Activated T-helper 17 cell treated with anti-CD3 and anti-CD28 coated beads, Interleukin-2, amount 50 U/mL, for 72 hours (primary cell): ENCODE measurements around the gene USP3. TPM values are rescaled to one million over a fixed set of nuclear protein-coding genes. Genes with fewer than 3 reads are reported as not detected.

Experiments used
- ATAC-seq: fragments of 150-1000 bp; cut with Tn5 transposase; replicated peaks from 2 replicates; pipeline ENCODE4 v1.10.0; 2021; ENCODE audit warnings: mild to moderate bottlenecking, moderate library complexity
- H3K27ac Mint-ChIP-seq: one replicate; pipeline ENCODE4 v1.8.0; 2022; ENCODE audit warnings: mixed read lengths
- H3K27me3 Mint-ChIP-seq: one replicate; pipeline ENCODE4 v1.8.0; 2022; ENCODE audit warnings: mixed read lengths
- H3K36me3 Mint-ChIP-seq: one replicate; pipeline ENCODE4 v1.8.0; 2022; ENCODE audit warnings: low read depth, mild to moderate bottlenecking, mixed read lengths
- H3K4me1 Mint-ChIP-seq: one replicate; pipeline ENCODE4 v1.8.0; 2022; ENCODE audit warnings: mixed read lengths
- H3K4me3 Mint-ChIP-seq: one replicate; pipeline ENCODE4 v1.8.0; 2022; ENCODE audit warnings: mild to moderate bottlenecking, mixed read lengths
- H3K9me3 Mint-ChIP-seq: one replicate; pipeline ENCODE4 v1.8.0; 2022; ENCODE audit warnings: mixed read lengths
- total RNA-seq, 2 donors: library from RNA; stranded (reverse); gene quantifications; one replicate each; pipeline ENCODE4 v1.2.3, GENCODE V29; 2022

The USP3 gene
- total RNA-seq, 2 donors from 2014 or later = 60.9 to 102 TPM

- H3K9me3 Mint-ChIP-seq = no peaks in the 10 kb centered on the region
- no peak for ATAC-seq
- H3K4me3 Mint-ChIP-seq = no peak overlapping the region
- H3K4me1 Mint-ChIP-seq = peaks cover 9% of the 10 kb centered on the region
- peaks cover 97% of the 10 kb centered on the region for H3K36me3 Mint-ChIP-seq
- H3K27ac Mint-ChIP-seq = no peak overlapping the region
- H3K27me3 Mint-ChIP-seq = no peaks in the 10 kb centered on the region
Observed at GRCh38 chr15:63640146-63640545, 135.8 kb downstream of the USP3 start.

Other genes with a start within 250 kb of the USP3 start
- gene APH1B, start 227.0 kb upstream of the USP3 start, total RNA-seq = 1 to 10 TPM; 7.8 to 8.7 TPM
- gene CA12, start 122.7 kb upstream of the USP3 start, total RNA-seq = 1 to 10 TPM in 1 of 2 donors, under 1 TPM in 1; 0.15 to 1.0 TPM
- under 1 TPM; 0.43 to 0.74 TPM for gene FBXL22, start 92.8 kb downstream of the USP3 start, total RNA-seq